Gastrocnemius medialis (tissue), 4 donors: ENCODE data around the gene OTULIN. TPM values are rescaled to one million over a fixed set of nuclear protein-coding genes. Genes with fewer than 3 reads are reported as not detected.

Experiments
- ATAC-seq, 2 donors: fragments of 150-250 bp; one replicate each; pipeline ENCODE4 v1.9.1; 2016
- DNase-seq, 2 donors: peaks; one replicate each; pipeline ENCODE4 v3.0.0-alpha.2; 2019
- H3K27ac ChIP-seq, 4 donors: fragments of 200-600 bp; sonication (generic); 1 replicate in 1 of 4; 2 replicates in 3 of 4; pipeline ENCODE4 v1.5.1; 2016 to 2018; ENCODE audit warnings: mild to moderate bottlenecking in 2 of 4, moderate library complexity in 1 of 4
- H3K27me3 ChIP-seq, 3 donors: fragments of 200-600 bp; sonication (generic) in 2 of 3; 1 replicate in 1 of 3; 2 replicates in 2 of 3; pipeline versions ENCODE4 v1.5.1 to v1.6.0; 2016 to 2019; ENCODE audit warnings: mild to moderate bottlenecking in 1 of 3, moderate library complexity in 1 of 3
- H3K36me3 ChIP-seq, 2 donors: fragments of 200-600 bp; sonication (generic) in 1 of 2; one replicate each; pipeline ENCODE4 v1.5.1; 2017 to 2018
- H3K4me1 ChIP-seq, 2 donors: fragments of 200-600 bp; sonication (generic) in 1 of 2; one replicate each; pipeline ENCODE4 v1.5.1; 2016 to 2017; ENCODE audit warnings: mild to moderate bottlenecking in 2 of 2
- H3K4me3 ChIP-seq, 4 donors: fragments of 200-600 bp; sonication (generic) in 3 of 4; 1 replicate in 1 of 4; 2 replicates in 3 of 4; pipeline ENCODE4 v1.5.1; 2016 to 2019; ENCODE audit warnings: mild to moderate bottlenecking in 2 of 4
- H3K9me3 ChIP-seq, 3 donors: fragments of 200-600 bp; sonication (generic) in 2 of 3; 1 replicate in 1 of 3; 2 replicates in 2 of 3; pipeline ENCODE4 v1.5.1; 2016 to 2019
- CTCF ChIP-seq, 5 experiments: fragments of 450-650 bp in 3 of 5; fragments of 200-600 bp in 2 of 5; sonication (generic) in 2 of 5; IDR thresholded peaks in 4 of 5; conservative IDR thresholded peaks in 1 of 5; 1 replicate in 4 of 5; 2 replicates in 1 of 5; pipeline ENCODE4 v1.5.1; 2016 to 2019; ENCODE audit warnings: antibody characterized with exemption in 5 of 5, mild to moderate bottlenecking in 3 of 5, moderate library complexity in 3 of 5
- POLR2A ChIP-seq, 2 donors: fragments of 450-650 bp; IDR thresholded peaks; one replicate each; pipeline ENCODE4 v1.6.1; 2017; ENCODE audit warnings: antibody characterized with exemption in 2 of 2, mild to moderate bottlenecking in 2 of 2, moderate library complexity in 2 of 2
- in situ Hi-C, 4 donors: fragments of 200-750 bp; cut with MboI; loops; one replicate each; pipeline versions ENCODE4 v1.15.0 to v1.8.0; 2017; ENCODE audit warnings: low sequenced_read_pairs in 4 of 4
- intact Hi-C: fragments of 100-400 bp; cut with DNase I; formaldehyde crosslinking; loops from one replicate; pipeline ENCODE4 v1.15.1; 2023; ENCODE audit warnings: low total_unique reads
- total RNA-seq, 4 donors: library from RNA; depleted of rRNA; stranded (reverse); fragments of >200 nt; gene quantifications; one replicate each; pipeline versions ENCODE4 v1.1.0 to v1.2.3, GENCODE V29; 2016

Gene OTULIN
- total RNA-seq, 4 donors from 2014 or later, result 15.1 to 28.3 (median 20.2) TPM

GRCh38 chr5:14681236-14681752 lies 16.8 kb downstream of the OTULIN start:
- in situ Hi-C loops, result loop anchor here in 3 of 4 donors (5.0 to 10.0 kb wide), 2 partner anchors 321 to 334 kb away; no protein-coding TSS in a partner anchor
- H3K4me1 ChIP-seq, result peaks cover 38 to 43% of the 10 kb centered on the region in 2 donors

GRCh38 chr5:14683906-14684455 lies 19.5 kb downstream of the OTULIN start:
- intact Hi-C loops (no loop called here), in situ Hi-C loops (loop anchor here in 3 of 4 donors (5.0 to 10.0 kb wide), 2 partner anchors 318 to 331 kb away; no protein-coding TSS in a partner anchor)
- Histone ChIP-seq H3K27ac (peak overlapping the region; percentile 25 to 67 (median 41)), H3K9me3 (no peaks in the 10 kb centered on the region), H3K27me3 (no peaks in the 10 kb centered on the region), H3K36me3 (peaks cover 0 to 50% of the 10 kb centered on the region in 2 donors), H3K4me1 (peaks cover 31 to 33% of the 10 kb centered on the region in 2 donors), H3K4me3 (no peak overlapping the region)
- no peak for ATAC-seq
- no peak for TF ChIP-seq POLR2A (IDR thresholded peaks at IDR 0.05)
- DNase-seq, result no peak

More at GRCh38 chr5:14681236-14681752, 16.8 kb downstream of the OTULIN start:
- intact Hi-C loops, result no loop called here
- DNase-seq, result no peak
- Histone ChIP-seq H3K36me3 (peaks cover 0 to 40% of the 10 kb centered on the region in 2 donors), H3K4me3 (no peak overlapping the region), H3K27me3 (no peaks in the 10 kb centered on the region), H3K9me3 (no peaks in the 10 kb centered on the region), H3K27ac (no peak overlapping the region)
- no peak for ATAC-seq
- TF ChIP-seq POLR2A (IDR thresholded peaks at IDR 0.05) (no peak), CTCF (IDR thresholded peaks at IDR 0.05 in 4 of 5, conservative IDR thresholded peaks at IDR 0.05 in 1 of 5) (no peak)

- intact Hi-C loops, result loop anchor here (1.0 to 5.0 kb wide), 2 partner anchors 94 to 188 kb away; partner anchors contain the start of gene ANKH
- H3K4me1 ChIP-seq, result peaks cover 31 to 33% of the 10 kb centered on the region in 2 donors
- in situ Hi-C loops, result loop anchor here in 3 of 4 donors (5.0 to 10.0 kb wide), 2 partner anchors 318 to 330 kb away; no protein-coding TSS in a partner anchor
- no peaks in the 10 kb centered on the region for H3K9me3 ChIP-seq
- no peaks in the 10 kb centered on the region for H3K27me3 ChIP-seq
- H3K36me3 ChIP-seq, result peaks cover 0 to 58% of the 10 kb centered on the region in 2 donors
- peak; percentile 64 to 80 for ATAC-seq
- no peak overlapping the region for H3K4me3 ChIP-seq
- DNase-seq, result peak; percentile 39 to 47
- H3K27ac ChIP-seq, result peak overlapping the region; percentile 25 to 67 (median 41)
- TF ChIP-seq CTCF (IDR thresholded peaks at IDR 0.05 in 4 of 5, conservative IDR thresholded peaks at IDR 0.05 in 1 of 5), result no peak
- TF ChIP-seq POLR2A (IDR thresholded peaks at IDR 0.05), result no peak
Measured at GRCh38 chr5:14684757-14685156, 20.2 kb downstream of the OTULIN start.

GRCh38 chr5:14685757-14686156 lies 21.2 kb downstream of the OTULIN start:
- Histone ChIP-seq H3K9me3 (no peaks in the 10 kb centered on the region), H3K4me3 (no peak overlapping the region), H3K27ac (peak overlapping the region in 3 of 4 donors; percentile 37 to 67 (median 45)), H3K36me3 (peaks cover 6 to 62% of the 10 kb centered on the region in 2 donors), H3K27me3 (no peaks in the 10 kb centered on the region), H3K4me1 (peaks cover 31 to 33% of the 10 kb centered on the region in 2 donors)
- in situ Hi-C loops, result loop anchor here in 2 of 4 donors (10.0 kb wide), 1 partner anchor 329 kb away; no protein-coding TSS in a partner anchor
- TF ChIP-seq CTCF (IDR thresholded peaks at IDR 0.05 in 4 of 5, conservative IDR thresholded peaks at IDR 0.05 in 1 of 5) (peak; percentile 55 to 71 (median 66)), POLR2A (IDR thresholded peaks at IDR 0.05) (no peak)
- DNase-seq, result no peak
- intact Hi-C loops, result loop anchor here (1.0 to 5.0 kb wide), 3 partner anchors 93 to 317 kb away; partner anchors contain the start of gene ANKH
- ATAC-seq, result peak; percentile 67 to 68

- peaks cover 27 to 33% of the 10 kb centered on the region in 2 donors for H3K4me1 ChIP-seq
- no peak for ATAC-seq
- TF ChIP-seq CTCF (IDR thresholded peaks at IDR 0.05 in 4 of 5, conservative IDR thresholded peaks at IDR 0.05 in 1 of 5) (no peak), POLR2A (IDR thresholded peaks at IDR 0.05) (no peak)
- no peaks in the 10 kb centered on the region for H3K9me3 ChIP-seq
- no peak for DNase-seq
- no peak overlapping the region for H3K4me3 ChIP-seq
- in situ Hi-C loops, result loop anchor here in 2 of 4 donors (10.0 kb wide), 1 partner anchor 328 kb away; no protein-coding TSS in a partner anchor
- no peaks in the 10 kb centered on the region for H3K27me3 ChIP-seq
- H3K36me3 ChIP-seq, result peaks cover 6 to 64% of the 10 kb centered on the region in 2 donors
- intact Hi-C loops, result loop anchor here (2.0 to 5.0 kb wide), 2 partner anchors 186 to 316 kb away; partner anchors contain the start of gene ANKH
- H3K27ac ChIP-seq, result no peak overlapping the region
Measured at GRCh38 chr5:14686517-14686916, 22.0 kb downstream of the OTULIN start.
